Fibroblast of skin of scalp (primary cell): ENCODE data around the gene NPNT. TPM values are rescaled to one million over a fixed set of nuclear protein-coding genes. Genes with fewer than 3 reads are reported as not detected.
"Not testable (repeated sequence)": the region's sequence is repeated elsewhere in the genome, so short reads cannot be mapped to it uniquely, and the experiment has no call there.

Source experiments
- DNase-seq: peaks from one replicate; pipeline ENCODE4 v3.0.0-alpha.2; 2013
- polyA plus RNA-seq, 2 experiments: library from polyadenylated mRNA; unstranded; fragments of 120-200 nt; gene quantifications; one replicate each; pipeline ENCODE4 v1.2.1, GENCODE V29; 2013; ENCODE audit not compliant: insufficient read length in 2 of 2

The NPNT gene
- 0.70 TPM for polyA plus RNA-seq (2013, experiment 1 of 2; ENCODE audit: insufficient read length)
- polyA plus RNA-seq (2013, experiment 2 of 2; ENCODE audit: insufficient read length) = 4.7 TPM

- DNase-seq = peak; percentile 12
Observed at GRCh38 chr4:105894660-105895582, at the start of gene NPNT. Gene NPNT (plus strand): TSS chr4:105895471. CDS start chr4:105895653, 182 bp downstream.

- DNase-seq = no peak
Observed at GRCh38 chr4:105845559-105845958, 49.7 kb upstream of the NPNT start.

- not testable (repeated sequence) for DNase-seq
Observed at GRCh38 chr4:105848359-105848758, 46.9 kb upstream of the NPNT start.

- DNase-seq = no peak
Observed at GRCh38 chr4:105851196-105851595, 44.1 kb upstream of the NPNT start.

- DNase-seq = not testable (repeated sequence)
Observed at GRCh38 chr4:105852230-105852629, 43.0 kb upstream of the NPNT start.

- no peak for DNase-seq
Observed at GRCh38 chr4:105858466-105859040, 36.7 kb upstream of the NPNT start.

- peak; percentile 63 for DNase-seq
Observed at GRCh38 chr4:105859233-105859632, 36.0 kb upstream of the NPNT start.

GRCh38 chr4:105870963-105871362, 24.3 kb upstream of the NPNT start:
- DNase-seq = no peak

- no peak for DNase-seq
Observed at GRCh38 chr4:105871997-105872396, 23.3 kb upstream of the NPNT start.

GRCh38 chr4:105875233-105875632, 20.0 kb upstream of the NPNT start:
- DNase-seq = no peak

- no peak for DNase-seq
Observed at GRCh38 chr4:105878668-105879067, 16.6 kb upstream of the NPNT start.

GRCh38 chr4:105887508-105887907, 7.8 kb upstream of the NPNT start:
- DNase-seq = no peak

- no peak for DNase-seq
Observed at GRCh38 chr4:105895583-105896460, 551 bp downstream of the NPNT start.

- DNase-seq = no peak
Observed at GRCh38 chr4:105896461-105896942, 1.2 kb downstream of the NPNT start.

GRCh38 chr4:105896984-105897775, 1.9 kb downstream of the NPNT start:
- no peak for DNase-seq

- no peak for DNase-seq
Observed at GRCh38 chr4:105900541-105900940, 5.3 kb downstream of the NPNT start.

- no peak for DNase-seq
Observed at GRCh38 chr4:105902550-105903262, 7.4 kb downstream of the NPNT start.

- DNase-seq = no peak
Observed at GRCh38 chr4:105909787-105910281, 14.6 kb downstream of the NPNT start.

- DNase-seq = no peak
Observed at GRCh38 chr4:105911426-105911825, 16.2 kb downstream of the NPNT start.

GRCh38 chr4:105912633-105913032, 17.4 kb downstream of the NPNT start:
- DNase-seq = no peak

GRCh38 chr4:105917171-105917685, 22.0 kb downstream of the NPNT start:
- DNase-seq = no peak
